Stimulated activated naive CD8-positive, alpha-beta T cell treated with anti-CD3 and anti-CD28 coated beads, Interleukin-15, Interleukin-2, amounts not matched to agents 100 ng/mL and 50 ng/mL, for 24 hours (primary cell): ENCODE results near the gene NAA10.

Source experiments
- H3K27ac Mint-ChIP-seq: one replicate; pipeline ENCODE4 v1.8.0; 2021; ENCODE audit warnings: mild to moderate bottlenecking, mixed read lengths
- H3K27me3 Mint-ChIP-seq: one replicate; pipeline ENCODE4 v1.8.0; 2021; ENCODE audit warnings: mixed read lengths
- H3K36me3 Mint-ChIP-seq: one replicate; pipeline ENCODE4 v1.8.0; 2021; ENCODE audit warnings: low read depth, mixed read lengths
- H3K4me1 Mint-ChIP-seq: one replicate; pipeline ENCODE4 v1.8.0; 2021; ENCODE audit warnings: low read depth, mixed read lengths
- H3K4me3 Mint-ChIP-seq: one replicate; pipeline ENCODE4 v1.8.0; 2021; ENCODE audit warnings: mild to moderate bottlenecking, mixed read lengths
- H3K9me3 Mint-ChIP-seq: one replicate; pipeline ENCODE4 v1.8.0; 2021; ENCODE audit warnings: mixed read lengths

NAA10 gene

DNA sequence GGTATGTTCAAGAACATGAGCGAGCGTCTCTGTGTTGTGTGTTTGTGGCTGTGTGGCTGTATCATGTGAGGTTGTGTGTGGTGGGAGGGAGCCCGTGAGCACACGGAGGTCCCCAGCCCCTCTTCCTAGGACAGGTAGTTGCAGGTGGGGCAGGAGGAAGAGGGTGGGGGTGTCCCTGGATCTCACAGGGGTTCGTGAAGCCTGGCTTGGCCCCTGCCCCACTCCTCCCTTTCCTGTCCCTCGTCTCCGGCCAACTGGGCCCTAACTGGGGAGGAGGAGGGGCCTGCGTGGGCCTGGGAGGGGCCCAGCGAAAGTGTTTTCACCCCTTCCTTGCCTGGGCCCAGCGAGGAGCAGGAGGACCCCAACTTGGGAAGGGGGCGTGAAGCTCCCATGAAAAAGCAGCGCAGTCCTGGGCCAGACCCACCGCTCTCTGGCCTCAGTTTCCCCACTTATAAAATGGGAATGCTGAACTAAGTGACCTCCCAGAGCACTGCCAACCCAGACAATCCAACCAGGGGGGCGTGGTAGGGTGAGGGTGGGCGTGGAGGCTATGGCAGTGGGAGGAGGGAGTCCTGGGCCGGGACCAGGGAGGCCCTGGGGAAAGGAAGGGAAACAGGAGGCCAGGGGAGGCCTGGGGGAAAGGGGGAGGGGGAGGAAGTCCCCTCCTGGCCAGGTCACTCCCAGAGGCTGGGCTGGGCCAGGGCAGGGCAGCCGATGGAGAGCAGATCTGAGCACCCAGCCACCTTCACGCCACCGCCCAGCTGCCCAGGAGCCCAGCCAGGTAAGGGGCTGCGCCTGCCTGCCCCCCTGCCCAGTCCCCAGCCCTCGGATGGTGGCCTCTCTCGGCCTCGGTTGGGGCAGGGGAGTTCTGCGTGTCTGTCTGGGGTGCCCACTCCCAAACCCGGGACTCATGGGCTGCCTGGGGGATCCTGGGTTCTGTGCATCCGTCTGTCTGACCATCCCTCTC is 30.6 kb downstream of the NAA10 start, which contains the start of gene AVPR2:
Gene AVPR2 (plus strand): TSS at position 683 of the 967 bp plus-strand sequence. CDS start 473 bp downstream, outside the sequence.
- Mint-ChIP-seq H3K4me1 (peaks cover 33% of the 10 kb centered on the region), H3K27ac (no peak within 1 kb of the TSS), H3K4me3 (no peak within 1 kb of the TSS), H3K27me3 (no peaks in the 10 kb centered on the region), H3K9me3 (no peaks in the 10 kb centered on the region), H3K36me3 (no peaks in the 10 kb centered on the region)

DNA sequence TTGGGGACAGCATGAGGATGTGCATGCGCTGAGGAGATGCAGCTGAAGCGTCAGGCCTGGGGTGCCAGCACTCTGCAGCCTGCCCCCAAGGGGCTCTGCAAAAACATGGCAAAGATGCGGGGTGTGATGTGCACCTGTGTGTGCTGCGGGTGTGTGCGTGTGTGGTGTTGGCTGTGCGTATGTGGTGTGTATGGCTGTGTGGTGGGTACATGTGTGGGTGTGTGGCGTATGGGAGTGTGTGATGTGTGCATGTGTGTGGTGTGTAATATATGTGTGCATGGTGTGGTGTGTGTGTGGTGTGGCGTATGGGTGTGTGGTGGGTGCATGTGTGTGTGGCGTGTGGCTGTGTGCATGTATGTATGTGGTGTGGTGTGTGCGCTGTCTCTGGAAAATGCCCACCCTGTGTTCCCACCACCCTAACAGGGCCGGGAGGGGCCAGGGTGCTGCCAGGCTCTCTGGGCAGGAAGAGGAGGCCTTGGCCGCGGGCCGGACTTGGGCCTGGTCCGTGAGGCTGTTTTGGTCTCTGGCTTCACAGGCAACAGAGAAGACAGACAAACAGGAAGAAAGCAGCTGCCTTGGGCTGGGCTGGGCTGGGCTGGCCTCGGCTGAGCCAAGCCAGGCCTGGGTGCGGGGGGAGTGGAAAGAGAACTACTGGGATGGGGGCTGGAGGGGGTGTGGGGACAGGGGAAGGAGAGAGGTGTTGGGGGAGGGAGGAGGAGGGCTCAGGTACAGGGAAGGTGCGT is 31.4 kb downstream of the NAA10 start:
- Mint-ChIP-seq H3K27me3 (no peaks in the 10 kb centered on the region), H3K4me1 (peaks cover 33% of the 10 kb centered on the region), H3K27ac (peak overlapping the region; percentile 40), H3K4me3 (no peak overlapping the region), H3K36me3 (no peaks in the 10 kb centered on the region), H3K9me3 (no peaks in the 10 kb centered on the region)

DNA sequence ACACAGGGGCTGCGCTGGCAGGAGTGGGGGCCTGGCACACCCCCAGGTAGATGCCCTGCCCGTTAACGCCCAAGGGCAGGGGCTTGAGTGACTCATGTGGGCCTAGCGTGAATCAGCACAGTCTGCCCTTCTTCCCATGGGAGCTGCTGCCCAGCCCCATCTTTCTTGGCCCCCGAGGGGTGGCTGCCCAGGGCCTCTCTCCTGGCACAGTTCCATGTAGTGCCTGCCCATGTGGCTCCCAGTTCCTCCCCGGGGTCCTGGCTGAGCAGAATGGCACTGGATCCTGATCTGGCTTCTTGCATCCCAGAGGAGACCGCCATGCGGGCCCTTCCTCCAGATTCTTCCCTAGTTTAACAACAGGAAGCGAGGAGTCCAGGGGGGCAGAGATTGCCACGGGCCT is 32.5 kb downstream of the NAA10 start:
- Mint-ChIP-seq H3K4me1 (peaks cover 33% of the 10 kb centered on the region), H3K36me3 (no peaks in the 10 kb centered on the region), H3K27ac (no peak overlapping the region), H3K4me3 (no peak overlapping the region), H3K27me3 (no peaks in the 10 kb centered on the region), H3K9me3 (no peaks in the 10 kb centered on the region)

DNA sequence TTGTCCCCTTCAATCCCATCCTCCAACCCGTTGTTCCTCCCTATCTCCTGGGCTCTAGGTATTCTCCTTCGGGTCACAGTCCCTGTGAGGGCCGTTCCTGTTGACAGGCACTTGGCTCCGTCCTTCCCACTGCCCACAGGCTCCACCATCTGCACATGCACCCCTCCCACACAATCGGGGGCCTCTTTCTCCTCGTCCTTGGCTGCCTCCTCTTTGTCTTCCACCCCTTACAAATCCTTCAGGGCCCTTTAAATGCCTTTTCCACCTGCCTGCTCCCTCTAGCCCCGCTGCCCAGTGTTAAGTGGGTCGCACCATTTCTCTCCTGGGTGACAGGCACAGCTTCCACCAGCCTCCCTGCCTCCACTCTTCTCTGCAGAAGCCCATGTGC is 33.1 kb downstream of the NAA10 start:
- no peaks in the 10 kb centered on the region for H3K27me3 Mint-ChIP-seq
- H3K36me3 Mint-ChIP-seq: no peaks in the 10 kb centered on the region
- H3K4me1 Mint-ChIP-seq: peaks cover 33% of the 10 kb centered on the region
- no peak overlapping the region for H3K4me3 Mint-ChIP-seq
- no peak overlapping the region for H3K27ac Mint-ChIP-seq
- H3K9me3 Mint-ChIP-seq: no peaks in the 10 kb centered on the region

DNA sequence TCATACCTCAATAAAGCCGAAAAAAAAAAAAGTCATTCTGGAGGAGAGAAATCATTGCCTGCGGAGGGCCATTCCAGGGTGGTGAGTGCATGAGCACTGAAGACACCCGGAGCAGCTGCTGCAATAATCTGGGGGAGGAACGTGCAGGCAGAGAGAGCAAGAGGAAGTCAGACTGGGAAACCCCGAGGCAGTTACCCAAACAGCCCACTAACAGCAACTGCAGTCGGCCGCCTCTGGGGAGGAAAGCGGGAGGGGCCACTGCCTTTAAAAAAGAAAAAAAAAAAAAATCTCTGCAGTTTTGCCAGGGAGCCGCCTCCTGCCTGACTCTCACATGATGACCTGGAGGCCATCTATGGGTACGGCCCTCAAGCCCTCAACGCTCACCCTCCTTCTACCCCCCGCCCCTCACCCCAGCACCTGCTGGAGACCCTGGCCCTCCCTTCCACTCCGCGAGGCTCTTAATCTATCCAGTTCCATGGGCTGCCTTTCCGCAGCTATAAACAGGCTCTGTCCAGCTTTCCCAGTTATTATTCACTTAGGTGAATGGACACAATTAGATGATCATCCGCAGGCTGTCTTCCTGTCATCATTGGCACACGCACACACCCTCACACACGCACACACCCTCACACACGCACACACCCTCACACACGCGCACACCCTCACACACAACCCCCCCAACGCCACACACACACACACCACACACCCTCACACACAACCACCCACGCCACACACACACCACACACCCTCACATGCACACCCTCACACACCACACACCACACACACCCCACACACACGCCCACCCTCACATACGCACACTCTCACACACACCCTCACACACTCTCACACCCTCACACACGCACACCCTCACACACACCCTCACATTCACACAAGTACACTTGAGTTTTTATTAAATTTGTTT is 33.7 kb downstream of the NAA10 start:
- no peaks in the 10 kb centered on the region for H3K9me3 Mint-ChIP-seq
- peaks cover 33% of the 10 kb centered on the region for H3K4me1 Mint-ChIP-seq
- H3K27ac Mint-ChIP-seq: peak overlapping the region; percentile 63
- peak overlapping the region; percentile 52 for H3K4me3 Mint-ChIP-seq
- H3K36me3 Mint-ChIP-seq: no peaks in the 10 kb centered on the region
- H3K27me3 Mint-ChIP-seq: no peaks in the 10 kb centered on the region

DNA sequence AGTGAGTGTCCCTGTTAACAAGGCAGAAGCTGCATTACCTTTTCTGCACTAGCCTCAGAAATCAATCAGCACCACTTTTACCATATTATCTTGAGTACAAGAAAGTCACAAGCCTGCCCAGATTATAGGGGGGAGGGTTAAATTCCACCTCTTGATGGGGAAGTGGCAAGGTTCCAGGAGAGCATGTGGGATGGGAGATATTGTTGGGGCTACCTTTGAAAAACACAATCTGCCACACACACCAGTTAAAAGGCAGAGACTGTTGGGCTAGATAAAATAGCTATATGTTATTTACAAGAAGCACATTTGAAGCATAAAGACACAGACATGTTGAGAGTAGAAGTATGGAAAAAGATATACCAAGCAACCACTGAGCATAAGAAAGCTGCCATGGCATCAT is 36.9 kb downstream of the NAA10 start:
- no peaks in the 10 kb centered on the region for H3K9me3 Mint-ChIP-seq

DNA sequence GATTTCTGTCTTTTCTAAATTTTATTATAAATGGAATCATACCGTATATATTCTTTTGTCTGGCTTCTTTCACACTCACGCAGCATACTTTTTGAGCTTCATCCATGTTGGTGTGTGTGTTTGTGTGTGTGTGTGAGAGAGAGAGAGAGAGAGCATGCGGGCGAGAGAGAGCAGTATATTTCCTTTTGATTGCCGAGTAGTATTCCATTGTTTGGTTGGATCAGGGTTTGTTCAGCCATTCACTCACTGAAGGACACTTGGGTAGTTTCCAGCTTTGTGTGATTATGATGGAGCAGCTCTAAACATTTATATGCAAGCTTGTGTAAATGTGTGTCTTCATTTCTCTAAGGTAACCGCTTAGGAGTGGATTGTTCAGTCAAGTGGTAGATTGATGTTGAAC is 45.7 kb downstream of the NAA10 start:
- peaks cover 5% of the 10 kb centered on the region for H3K4me1 Mint-ChIP-seq
- H3K27ac Mint-ChIP-seq: no peak overlapping the region
- H3K4me3 Mint-ChIP-seq: no peak overlapping the region
- H3K9me3 Mint-ChIP-seq: no peaks in the 10 kb centered on the region
- H3K27me3 Mint-ChIP-seq: peaks cover 16% of the 10 kb centered on the region
- H3K36me3 Mint-ChIP-seq: no peaks in the 10 kb centered on the region

More for the DNA sequence above, 36.9 kb downstream of the NAA10 start:
- Mint-ChIP-seq H3K36me3 (no peaks in the 10 kb centered on the region), H3K4me3 (no peak overlapping the region), H3K27me3 (no peaks in the 10 kb centered on the region), H3K4me1 (peaks cover 17% of the 10 kb centered on the region), H3K27ac (no peak overlapping the region)

DNA sequence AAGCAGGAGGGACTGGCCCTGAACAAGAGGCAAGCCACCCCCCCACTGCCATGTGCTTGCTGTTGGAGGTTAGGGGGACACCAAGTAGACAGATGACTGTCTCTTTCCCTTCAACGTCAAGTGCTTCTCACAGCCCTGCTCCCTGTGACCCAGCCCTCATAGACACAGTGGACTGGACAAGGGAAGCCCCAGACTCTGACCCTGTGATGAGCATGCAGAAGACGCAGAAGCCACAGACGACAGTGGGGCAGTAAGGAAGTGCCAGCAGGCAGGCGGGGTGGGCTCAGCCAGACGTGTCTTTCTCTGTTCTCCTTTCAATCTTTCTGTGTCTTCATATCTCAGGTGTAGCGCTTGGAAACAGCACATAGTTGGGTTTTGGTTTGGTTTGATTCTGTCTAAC is 46.5 kb downstream of the NAA10 start:
- H3K27me3 Mint-ChIP-seq: peaks cover 16% of the 10 kb centered on the region
- no peak overlapping the region for H3K27ac Mint-ChIP-seq
- H3K9me3 Mint-ChIP-seq: no peaks in the 10 kb centered on the region
- H3K36me3 Mint-ChIP-seq: no peaks in the 10 kb centered on the region
- H3K4me3 Mint-ChIP-seq: no peak overlapping the region
- peaks cover 5% of the 10 kb centered on the region for H3K4me1 Mint-ChIP-seq

DNA sequence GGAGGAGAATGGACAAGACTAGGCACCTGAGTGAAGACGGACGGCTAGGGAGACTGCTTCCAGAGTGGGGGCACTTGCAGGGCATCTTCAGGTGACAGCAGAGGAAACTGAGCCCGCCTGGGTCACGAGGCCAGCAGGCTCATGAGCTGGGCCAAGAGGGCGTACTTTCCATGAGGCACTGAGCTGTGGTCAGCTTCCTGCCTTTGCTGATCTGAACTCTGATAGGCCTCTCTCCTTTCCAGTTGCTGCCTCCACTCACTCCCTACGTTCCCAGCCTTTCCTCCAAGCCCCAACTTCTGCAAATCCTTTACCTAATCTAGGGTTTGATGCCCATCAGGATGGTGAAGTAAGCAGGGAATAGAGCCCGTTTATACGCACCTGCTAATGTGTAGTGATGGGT is 47.5 kb downstream of the NAA10 start:
- H3K27me3 Mint-ChIP-seq: peaks cover 17% of the 10 kb centered on the region
- H3K36me3 Mint-ChIP-seq: no peaks in the 10 kb centered on the region
- no peak overlapping the region for H3K4me3 Mint-ChIP-seq
- H3K4me1 Mint-ChIP-seq: peaks cover 5% of the 10 kb centered on the region
- no peak overlapping the region for H3K27ac Mint-ChIP-seq
- no peaks in the 10 kb centered on the region for H3K9me3 Mint-ChIP-seq

DNA sequence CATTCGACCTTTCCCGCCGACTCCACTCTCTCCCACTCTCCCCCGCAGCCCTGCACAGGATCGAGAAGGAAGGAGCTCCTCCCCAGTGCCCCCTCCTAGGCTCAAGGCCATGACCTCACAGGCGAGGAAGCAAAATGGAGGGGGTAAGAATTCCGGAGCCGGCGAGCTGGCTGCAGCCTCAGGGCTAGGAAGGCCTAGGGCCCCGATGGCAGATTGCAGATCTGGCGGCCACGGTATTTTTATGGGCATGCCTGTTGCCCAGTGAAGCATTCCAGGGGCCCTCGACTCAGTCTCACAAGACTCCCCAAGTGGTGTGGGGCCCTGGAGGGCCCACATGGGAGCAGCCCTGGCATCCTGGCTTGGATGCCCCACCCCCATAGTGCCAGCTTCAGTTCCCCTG is 47.9 kb downstream of the NAA10 start:
- Mint-ChIP-seq H3K4me1 (peaks cover 5% of the 10 kb centered on the region), H3K9me3 (no peaks in the 10 kb centered on the region), H3K36me3 (no peaks in the 10 kb centered on the region), H3K27ac (no peak overlapping the region), H3K27me3 (peaks cover 19% of the 10 kb centered on the region), H3K4me3 (no peak overlapping the region)

DNA sequence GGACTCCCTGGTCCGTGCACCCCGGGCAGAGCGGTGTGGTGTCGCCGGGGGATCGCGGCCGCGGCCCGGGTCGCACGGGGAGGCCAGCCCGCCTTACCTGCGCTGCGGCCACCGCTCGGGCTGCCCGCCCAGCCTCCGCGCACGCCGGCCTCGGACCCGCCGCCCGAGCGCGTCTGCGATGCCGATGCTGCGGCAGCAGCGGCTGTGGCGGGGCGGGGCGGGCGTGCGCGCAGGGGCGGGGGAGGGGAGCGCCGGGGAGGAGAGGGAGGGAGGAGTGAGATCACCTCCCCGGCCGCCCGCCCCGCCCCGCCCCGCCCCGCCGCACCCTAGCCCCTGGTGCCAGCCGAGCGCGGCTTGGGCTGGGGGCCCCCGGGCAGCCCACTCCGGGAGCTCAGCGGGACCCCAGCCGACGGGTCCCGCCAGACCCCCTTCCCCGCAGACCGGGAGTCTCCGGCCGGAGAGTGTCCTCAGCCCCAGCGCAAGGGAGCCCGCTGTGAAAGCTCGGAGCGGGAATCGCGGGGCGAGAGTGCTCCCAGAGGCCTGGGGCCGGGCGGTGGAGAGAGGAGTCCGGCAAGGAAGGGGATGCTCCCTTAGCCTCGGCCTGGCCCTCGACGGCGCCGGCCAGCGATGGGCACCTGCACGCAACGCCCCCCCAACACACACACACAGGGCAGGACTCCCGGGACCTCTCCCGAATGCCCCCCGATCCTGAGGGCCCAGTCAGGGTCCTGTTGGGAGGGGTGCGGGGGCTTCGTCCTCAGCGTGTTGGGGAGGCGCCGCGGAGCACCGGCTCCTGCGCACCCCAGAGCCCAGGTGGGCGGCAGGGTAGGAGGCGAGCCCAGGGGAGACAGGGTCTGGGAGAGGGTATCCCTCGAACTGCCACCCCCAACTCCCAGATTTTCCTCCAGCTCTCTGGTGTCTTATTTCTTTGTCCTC is 48.6 kb downstream of the NAA10 start, which contains the start of gene L1CAM:
Gene L1CAM (minus strand): TSS at position 206 of the 936 bp plus-strand sequence. CDS start 10,337 bp downstream, outside the sequence.
- Mint-ChIP-seq H3K27ac (no peak within 1 kb of the TSS), H3K36me3 (no peaks in the 10 kb centered on the region), H3K27me3 (peaks cover 19% of the 10 kb centered on the region), H3K4me1 (peaks cover 5% of the 10 kb centered on the region), H3K9me3 (no peaks in the 10 kb centered on the region), H3K4me3 (peak within 1 kb of the TSS; percentile 17)

DNA sequence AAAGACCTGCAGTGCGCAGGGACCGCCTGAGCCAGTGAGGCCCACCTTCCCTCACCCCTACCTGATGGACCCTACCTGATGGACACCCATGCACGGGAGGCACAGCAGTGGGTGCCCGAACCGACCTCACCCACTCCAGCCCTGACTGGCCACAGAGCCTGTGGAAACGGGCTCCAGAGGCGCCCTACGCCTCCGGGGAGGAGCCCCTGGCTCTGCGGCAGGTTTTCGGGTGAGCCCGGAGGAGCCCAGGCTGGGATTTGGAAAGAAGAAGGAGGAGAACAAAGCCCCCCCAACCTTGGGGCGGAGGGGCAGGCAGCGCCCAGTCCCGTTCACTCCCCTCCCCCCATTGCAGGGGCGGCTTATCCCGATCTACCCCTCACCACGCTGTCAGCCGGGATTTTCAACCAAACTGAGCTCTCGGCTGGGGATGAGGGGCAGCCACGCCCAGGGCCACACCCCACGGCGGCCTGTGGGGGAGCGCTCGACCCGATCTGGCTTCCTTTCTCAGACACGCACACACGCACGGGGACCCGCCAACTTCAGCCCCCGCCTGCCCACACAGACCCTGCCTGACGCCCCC is 49.5 kb downstream of the NAA10 start:
- Mint-ChIP-seq H3K4me1 (peaks cover 5% of the 10 kb centered on the region), H3K9me3 (no peaks in the 10 kb centered on the region), H3K27ac (no peak overlapping the region), H3K36me3 (no peaks in the 10 kb centered on the region), H3K27me3 (peaks cover 19% of the 10 kb centered on the region), H3K4me3 (peak overlapping the region; percentile 17)

DNA sequence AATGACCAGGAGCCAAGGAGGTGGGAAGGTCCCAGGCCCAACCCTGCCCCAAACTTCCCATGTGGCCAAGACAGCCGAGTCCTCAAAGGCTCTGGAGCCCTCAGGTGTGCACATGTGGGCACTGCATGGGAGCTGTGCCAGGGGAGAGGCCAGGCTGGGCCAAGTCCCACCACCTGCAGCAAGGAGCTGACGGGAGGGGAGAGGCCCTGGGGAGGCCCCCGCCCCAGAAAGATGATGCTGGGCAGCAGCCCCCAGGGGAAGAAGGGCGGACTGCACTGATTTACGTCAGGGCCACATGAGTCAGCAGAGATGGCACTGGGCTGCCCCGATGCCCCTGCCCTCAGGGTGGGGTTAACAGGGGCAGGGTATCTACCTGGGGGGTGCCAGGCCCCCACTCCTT is 50.2 kb downstream of the NAA10 start:
- no peak overlapping the region for H3K27ac Mint-ChIP-seq
- H3K4me3 Mint-ChIP-seq: no peak overlapping the region
- peaks cover 5% of the 10 kb centered on the region for H3K4me1 Mint-ChIP-seq
- no peaks in the 10 kb centered on the region for H3K36me3 Mint-ChIP-seq
- H3K27me3 Mint-ChIP-seq: peaks cover 19% of the 10 kb centered on the region
- no peaks in the 10 kb centered on the region for H3K9me3 Mint-ChIP-seq
